MM.1S (cell line): ENCODE data around the gene FAM124A.

Experiments used
- EZH2phosphoT487 ChIP-seq: fragments of 300-600 bp; sonication (generic); IDR thresholded peaks from 2 replicates; pipeline ENCODE4 v1.6.1; 2018; ENCODE audit warnings: antibody characterized with exemption, low read length
- TF ChIP-seq, protein P1 (sequence below): fragments of 300-600 bp; sonication (generic); IDR thresholded peaks from 2 replicates; pipeline ENCODE4 v1.5.1; 2016; ENCODE audit warnings: antibody characterized with exemption, low read length, mixed read lengths

DNA sequence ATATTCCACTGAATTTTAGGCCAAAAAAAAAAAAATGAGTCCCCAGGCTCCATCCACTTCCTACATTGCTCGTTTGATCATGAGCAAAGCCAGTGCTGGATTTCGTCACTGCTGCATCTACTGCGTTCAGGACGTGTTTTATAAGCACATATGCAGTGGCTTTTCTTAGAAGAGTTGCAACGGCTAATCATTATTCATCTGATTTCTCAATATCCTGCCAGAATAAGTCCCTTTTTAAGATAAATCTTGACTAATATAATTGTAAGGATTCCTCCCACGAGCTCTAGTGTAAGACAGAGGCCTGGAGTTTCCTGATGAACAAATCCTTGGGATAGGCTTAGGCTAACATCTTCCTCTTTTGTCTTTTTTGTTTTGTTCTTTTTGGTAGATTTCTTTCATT lies 19.5 kb downstream of the FAM124A start:
- TF ChIP-seq, protein P1, sequence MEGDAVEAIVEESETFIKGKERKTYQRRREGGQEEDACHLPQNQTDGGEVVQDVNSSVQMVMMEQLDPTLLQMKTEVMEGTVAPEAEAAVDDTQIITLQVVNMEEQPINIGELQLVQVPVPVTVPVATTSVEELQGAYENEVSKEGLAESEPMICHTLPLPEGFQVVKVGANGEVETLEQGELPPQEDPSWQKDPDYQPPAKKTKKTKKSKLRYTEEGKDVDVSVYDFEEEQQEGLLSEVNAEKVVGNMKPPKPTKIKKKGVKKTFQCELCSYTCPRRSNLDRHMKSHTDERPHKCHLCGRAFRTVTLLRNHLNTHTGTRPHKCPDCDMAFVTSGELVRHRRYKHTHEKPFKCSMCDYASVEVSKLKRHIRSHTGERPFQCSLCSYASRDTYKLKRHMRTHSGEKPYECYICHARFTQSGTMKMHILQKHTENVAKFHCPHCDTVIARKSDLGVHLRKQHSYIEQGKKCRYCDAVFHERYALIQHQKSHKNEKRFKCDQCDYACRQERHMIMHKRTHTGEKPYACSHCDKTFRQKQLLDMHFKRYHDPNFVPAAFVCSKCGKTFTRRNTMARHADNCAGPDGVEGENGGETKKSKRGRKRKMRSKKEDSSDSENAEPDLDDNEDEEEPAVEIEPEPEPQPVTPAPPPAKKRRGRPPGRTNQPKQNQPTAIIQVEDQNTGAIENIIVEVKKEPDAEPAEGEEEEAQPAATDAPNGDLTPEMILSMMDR, result no peak
- no peak for TF ChIP-seq EZH2phosphoT487
